Measurements from ENCODE around the gene PPIA.
"Not testable (repeated sequence)": the region's sequence is repeated elsewhere in the genome, so short reads cannot be mapped to it uniquely, and the experiment has no call there.

PPIA gene

GRCh38 chr7:44783407-44783806 lies 13.1 kb upstream of the PPIA start:
- DNase-seq (ENCODE audit: extremely low spot score, insufficient read length, low read depth) (no peak), FAIRE-seq (no peak)

DNA sequence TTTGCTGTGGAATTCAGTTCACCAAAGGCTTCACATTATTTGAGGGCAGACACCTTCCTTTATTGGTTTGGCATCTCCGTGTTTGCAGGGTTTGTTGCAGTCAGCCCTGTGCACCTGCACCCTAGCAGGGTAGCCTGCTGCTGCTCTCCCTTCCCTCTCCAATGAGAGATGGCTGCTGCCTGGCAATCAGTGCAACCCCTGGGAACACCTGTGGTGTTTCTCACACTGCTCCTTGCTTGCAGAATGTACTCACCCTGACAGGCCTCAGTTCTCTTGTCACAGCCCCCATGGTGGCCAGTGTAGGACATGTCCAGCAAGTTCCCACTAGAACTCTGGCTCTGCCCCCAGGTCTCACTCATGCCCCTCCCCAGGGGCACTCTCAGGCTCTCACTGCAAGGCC lies 12.1 kb upstream of the PPIA start:
- no peak for DNase-seq (ENCODE audit: extremely low spot score, insufficient read length, low read depth)
- no peak for FAIRE-seq

DNA sequence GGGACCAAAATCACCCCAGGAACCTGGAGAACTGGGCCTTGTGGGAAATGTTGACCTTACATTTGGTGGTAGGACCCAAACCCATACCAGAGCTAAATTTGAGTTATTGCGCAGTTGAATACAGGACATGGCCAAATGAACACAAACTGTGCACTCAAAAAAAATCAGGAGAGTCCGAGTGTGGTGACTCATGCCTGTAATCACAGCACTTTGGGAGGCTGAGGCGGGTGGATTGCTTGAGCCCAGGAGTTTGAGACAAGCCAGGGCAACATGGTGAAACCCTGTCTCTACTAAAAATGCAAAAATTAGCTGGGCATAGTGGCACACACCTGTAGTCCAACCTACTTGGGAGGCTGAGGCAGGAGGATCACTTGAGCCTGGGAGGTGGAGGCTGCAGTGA lies 11.3 kb upstream of the PPIA start:
- not testable (repeated sequence) for DNase-seq (ENCODE audit: extremely low spot score, insufficient read length, low read depth); FAIRE-seq

GRCh38 chr7:44787041-44787440 lies 9.4 kb upstream of the PPIA start:
- FAIRE-seq (peak; percentile 41), DNase-seq (ENCODE audit: extremely low spot score, insufficient read length, low read depth) (no peak)

GRCh38 chr7:44787762-44788161 lies 8.7 kb upstream of the PPIA start:
- FAIRE-seq (no peak), DNase-seq (ENCODE audit: extremely low spot score, insufficient read length, low read depth) (no peak)

DNA sequence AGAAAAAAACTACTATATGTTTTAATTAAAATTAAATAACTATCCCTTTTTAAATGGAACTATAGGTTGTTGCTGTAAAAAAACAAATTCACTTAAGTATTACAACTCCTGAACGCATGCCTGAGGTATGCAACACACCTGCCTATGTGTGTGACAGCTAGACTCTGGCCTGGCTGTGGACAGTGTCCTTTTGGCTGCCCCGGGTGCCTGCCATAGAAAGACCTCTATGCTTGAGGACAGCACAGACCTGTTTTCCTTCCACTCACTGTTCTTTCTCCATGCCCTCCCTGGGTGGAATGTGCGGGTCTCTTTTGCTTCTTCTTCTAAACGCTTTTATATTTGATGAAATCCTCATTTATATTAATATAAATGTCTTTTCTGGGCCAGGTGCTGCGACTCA lies 6.5 kb upstream of the PPIA start:
- FAIRE-seq (no peak), DNase-seq (ENCODE audit: extremely low spot score, insufficient read length, low read depth) (no peak)

DNA sequence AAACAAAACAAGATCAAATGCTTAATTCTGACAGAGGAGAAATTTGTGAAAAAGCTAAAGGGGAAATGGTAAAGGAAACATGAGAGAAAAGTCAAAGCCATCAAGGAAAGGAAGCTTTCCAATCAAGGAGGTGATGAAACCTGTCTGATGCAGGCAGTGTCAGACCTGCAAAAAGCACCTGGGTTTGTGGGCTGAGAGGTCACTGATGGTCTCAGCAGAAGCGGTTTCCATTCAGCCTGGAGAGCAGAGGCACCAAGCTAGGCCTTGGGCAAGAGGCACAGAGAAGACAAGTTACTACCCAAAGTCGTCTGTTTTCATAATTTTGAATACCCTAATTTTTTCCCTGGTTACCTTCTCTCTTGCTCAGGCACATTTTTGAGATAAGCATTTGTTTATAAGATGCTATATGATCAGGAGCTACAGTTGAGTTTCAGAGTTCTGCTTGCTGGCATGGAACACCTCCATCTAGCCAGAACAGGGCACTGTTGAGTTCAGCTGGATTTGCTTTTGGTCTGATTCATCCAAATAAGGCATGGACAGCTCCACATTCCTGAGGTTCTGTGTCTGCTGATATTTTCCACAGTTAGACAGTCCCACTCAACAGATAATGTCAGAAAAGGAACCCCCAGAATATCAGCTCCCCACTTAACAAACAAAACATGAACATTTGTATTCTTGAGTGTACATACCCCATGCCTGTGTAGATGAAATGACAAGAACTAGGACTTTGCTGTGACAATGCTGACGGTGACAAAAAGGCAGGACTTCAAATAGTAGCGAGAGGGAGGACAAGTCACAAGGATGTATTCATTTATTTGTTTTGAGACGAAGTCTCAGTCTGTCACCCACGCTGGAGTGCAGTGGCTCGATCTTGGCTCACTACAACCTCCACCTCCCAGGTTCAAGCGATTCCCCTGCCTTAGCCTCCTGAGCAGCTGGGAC lies 4.9 kb upstream of the PPIA start:
- FAIRE-seq (no peak), DNase-seq (ENCODE audit: extremely low spot score, insufficient read length, low read depth) (no peak)

DNA sequence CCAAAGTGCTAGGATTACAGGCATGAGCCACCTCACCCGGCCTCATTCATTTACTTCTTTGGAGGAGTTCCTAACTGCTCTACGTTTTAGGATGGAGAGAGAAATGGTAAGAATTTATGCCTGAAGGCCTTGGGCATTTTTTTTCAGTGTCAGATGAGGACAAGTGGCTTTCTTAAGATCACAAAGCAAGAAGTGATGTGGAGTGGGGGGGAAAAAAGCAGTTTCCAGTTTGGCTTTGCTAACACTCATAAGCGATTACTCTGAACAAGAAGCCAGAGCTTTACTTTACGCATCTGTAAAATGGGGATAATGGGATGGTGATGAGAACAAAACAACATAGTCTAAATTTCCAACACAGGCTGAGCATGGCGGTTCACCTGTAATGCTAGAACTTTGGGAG lies 2.6 kb upstream of the PPIA start:
- FAIRE-seq (no peak), DNase-seq (ENCODE audit: extremely low spot score, insufficient read length, low read depth) (no peak)

DNA sequence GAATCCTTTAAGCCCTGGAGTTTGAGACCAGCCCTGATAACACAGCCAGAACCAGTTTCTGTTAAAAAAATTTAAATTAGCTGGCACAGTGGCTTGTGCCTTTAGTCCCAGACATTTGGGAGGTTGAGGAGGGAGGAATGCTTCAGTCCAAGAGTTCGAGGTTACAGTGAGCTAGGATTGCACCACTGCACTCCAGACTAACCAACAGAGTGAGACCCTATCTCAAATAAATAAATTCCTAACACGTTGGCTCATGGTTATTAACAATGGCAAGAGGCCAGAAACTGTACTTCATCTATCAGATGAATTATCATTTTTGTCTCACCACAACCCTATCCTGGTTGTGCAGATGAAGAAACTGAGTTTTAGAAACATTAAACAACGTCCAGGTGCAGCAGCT lies 2.1 kb upstream of the PPIA start:
- FAIRE-seq (no peak), DNase-seq (ENCODE audit: extremely low spot score, insufficient read length, low read depth) (no peak)

DNA sequence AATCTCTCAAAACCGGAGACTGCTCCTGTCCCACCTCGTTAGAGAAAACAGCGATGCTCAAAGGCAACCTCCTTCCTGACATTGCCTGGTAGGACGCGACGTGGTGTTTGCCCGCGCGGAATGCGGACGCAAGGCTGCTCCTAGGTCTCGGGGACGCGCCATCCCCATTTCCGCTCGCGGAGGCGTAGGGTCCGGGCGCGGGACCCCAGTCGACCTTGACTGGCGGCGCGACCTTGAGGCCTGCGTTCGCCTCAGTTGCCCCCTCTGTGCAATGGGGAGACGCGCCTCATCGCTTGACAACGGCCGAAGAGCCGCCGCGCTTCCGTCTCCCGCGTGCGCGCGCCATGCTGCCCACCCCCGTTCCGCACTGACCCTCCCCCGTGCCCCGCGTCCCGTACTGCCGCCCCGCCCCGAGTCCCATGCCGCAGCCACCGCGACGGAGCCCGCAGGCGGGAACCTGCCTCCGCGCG lies 412 bp upstream of the PPIA start:
- FAIRE-seq (peak; percentile 50), DNase-seq (ENCODE audit: extremely low spot score, insufficient read length, low read depth) (no peak)

- DNase-seq (ENCODE audit: extremely low spot score, insufficient read length, low read depth) (peak; percentile 58), FAIRE-seq (peak; percentile 83)
Observed at GRCh38 chr7:44797329-44798258, 1.1 kb downstream of the PPIA start.

DNA sequence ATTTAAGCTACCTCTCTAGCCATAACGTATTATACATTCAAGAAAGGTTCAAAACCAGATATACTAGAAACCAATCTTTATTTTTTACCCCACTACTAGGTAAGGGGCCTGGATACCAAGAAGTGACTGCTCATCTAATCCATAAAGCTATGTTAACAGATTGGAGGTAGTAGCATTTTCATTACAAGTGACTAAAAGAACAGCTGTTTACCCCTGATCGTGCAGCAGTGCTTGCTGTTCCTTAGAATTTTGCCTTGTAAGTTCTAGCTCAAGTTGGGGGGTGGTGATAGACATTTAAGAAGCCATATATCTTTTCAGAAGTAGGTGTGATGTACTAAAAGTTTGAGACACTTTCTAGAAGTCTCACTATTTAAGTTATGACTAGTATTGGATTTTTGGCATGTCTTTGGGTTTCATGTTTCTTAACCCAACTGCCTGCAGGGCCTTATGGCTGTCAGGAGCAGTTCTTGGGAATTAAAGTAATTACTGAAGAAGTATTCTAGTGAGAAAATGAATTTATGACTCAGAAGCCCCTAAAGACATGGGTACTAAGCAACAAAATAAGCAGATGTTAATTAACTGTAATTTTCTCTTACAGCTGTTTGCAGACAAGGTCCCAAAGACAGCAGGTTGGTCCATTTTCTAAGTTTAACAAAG lies 2.3 kb downstream of the PPIA start:
- no peak for FAIRE-seq
- no peak for DNase-seq (ENCODE audit: extremely low spot score, insufficient read length, low read depth)

GRCh38 chr7:44799939-44800338 lies 3.5 kb downstream of the PPIA start:
- FAIRE-seq = no peak

GRCh38 chr7:44801890-44802289 lies 5.4 kb downstream of the PPIA start:
- FAIRE-seq = no peak
- DNase-seq (ENCODE audit: extremely low spot score, insufficient read length, low read depth) = no peak

More at GRCh38 chr7:44799939-44800338, 3.5 kb downstream of the PPIA start:
- no peak for DNase-seq (ENCODE audit: extremely low spot score, insufficient read length, low read depth)

DNA sequence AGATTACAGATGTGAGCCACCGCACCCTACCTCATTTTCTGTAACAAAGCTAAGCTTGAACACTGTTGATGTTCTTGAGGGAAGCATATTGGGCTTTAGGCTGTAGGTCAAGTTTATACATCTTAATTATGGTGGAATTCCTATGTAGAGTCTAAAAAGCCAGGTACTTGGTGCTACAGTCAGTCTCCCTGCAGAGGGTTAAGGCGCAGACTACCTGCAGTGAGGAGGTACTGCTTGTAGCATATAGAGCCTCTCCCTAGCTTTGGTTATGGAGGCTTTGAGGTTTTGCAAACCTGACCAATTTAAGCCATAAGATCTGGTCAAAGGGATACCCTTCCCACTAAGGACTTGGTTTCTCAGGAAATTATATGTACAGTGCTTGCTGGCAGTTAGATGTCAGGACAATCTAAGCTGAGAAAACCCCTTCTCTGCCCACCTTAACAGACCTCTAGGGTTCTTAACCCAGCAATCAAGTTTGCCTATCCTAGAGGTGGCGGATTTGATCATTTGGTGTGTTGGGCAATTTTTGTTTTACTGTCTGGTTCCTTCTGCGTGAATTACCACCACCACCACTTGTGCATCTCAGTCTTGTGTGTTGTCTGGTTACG lies 6.0 kb downstream of the PPIA start:
- DNase-seq (ENCODE audit: extremely low spot score, insufficient read length, low read depth) = no peak
- no peak for FAIRE-seq

DNA sequence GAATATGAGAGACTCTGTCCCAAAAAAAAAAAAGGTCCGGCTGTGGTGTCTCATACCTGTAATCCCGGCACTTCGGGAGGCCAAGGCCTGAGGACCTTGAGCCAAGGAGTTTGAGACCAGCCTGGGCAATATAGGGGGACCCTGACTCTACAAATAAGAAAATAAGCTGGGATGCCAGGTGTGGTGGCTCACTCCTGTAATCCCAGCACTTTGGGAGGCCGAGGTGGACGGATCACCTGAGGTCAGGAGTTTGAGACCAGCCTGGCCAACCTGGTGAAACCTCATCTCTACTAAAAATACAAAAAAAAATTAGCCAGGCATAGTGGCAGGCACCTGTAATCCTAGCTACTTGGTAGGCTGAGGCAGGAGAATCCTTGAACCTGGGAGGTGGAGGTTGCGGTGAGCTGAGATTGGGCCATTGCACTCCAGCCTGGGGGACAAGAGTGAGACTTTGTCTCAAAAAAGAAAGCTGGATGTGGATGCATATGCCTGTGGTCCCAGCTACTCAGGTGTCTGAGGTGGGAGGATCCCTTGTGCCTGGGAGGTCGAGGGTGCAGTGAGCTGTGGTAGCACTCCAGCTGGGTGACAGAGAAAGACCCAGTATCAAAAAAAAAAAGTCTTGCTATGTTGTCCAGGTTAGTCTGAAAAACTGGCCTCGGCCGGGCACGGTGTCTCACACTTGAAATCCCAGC lies 7.5 kb downstream of the PPIA start:
- FAIRE-seq; DNase-seq (ENCODE audit: extremely low spot score, insufficient read length, low read depth): not testable (repeated sequence)

DNA sequence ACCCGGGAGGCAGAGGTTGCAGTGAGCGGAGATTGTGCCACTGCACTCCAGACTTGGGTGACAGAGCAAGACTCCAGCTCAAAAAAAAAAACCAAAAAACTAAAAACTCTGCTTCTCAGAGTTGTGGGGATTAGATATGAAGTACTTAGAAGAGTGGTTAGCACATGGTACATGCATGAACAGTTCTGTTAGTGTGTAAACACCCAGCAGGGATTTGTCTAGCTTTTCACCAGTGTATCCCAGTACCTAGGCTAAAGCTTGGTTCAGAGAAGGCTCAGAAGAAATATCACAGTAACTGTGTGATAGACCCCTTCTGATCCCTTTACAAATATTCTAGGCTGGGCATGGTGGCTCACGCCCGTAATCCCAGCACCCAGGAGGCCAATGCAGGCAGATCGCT lies 9.5 kb downstream of the PPIA start:
- no peak for FAIRE-seq
- no peak for DNase-seq (ENCODE audit: extremely low spot score, insufficient read length, low read depth)

- FAIRE-seq (no peak), DNase-seq (ENCODE audit: extremely low spot score, insufficient read length, low read depth) (no peak)
Observed at GRCh38 chr7:44808914-44809393, 12.5 kb downstream of the PPIA start.

DNA sequence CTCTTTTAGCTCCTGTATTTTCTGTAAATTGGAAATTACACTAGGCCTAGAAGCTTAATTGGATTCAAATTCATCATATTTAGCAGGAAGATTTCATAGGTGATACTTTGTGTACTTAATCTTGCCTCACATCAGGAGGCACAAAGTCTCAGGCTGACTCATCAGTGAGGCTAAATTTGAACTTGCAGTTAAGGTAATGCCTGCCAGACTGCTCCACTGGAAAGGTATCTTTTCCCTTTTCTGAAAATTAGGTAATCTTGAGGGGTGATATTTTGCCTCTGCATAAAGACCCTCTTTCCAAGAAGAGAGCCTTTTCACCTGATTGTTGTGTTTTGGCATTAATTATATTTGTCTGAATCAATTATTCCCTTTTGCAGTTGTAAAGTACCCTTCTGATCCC lies 14.6 kb downstream of the PPIA start:
- no peak for FAIRE-seq
- DNase-seq (ENCODE audit: extremely low spot score, insufficient read length, low read depth) = no peak

Data from GM18507 (cell line).